HepG2 (cell line): ENCODE measurements around the gene MEGF6. TPM values are rescaled to one million over a fixed set of nuclear protein-coding genes. Genes with fewer than 3 reads are reported as not detected.

Source experiments
- DBP ChIP-seq: sonication (generic); formaldehyde crosslinking; IDR thresholded peaks from 2 replicates; pipeline ENCODE4 v1.4.0; 2020; ENCODE audit warnings: missing genetic modification reagents; ENCODE audit errors: not compliant biosample characterization
- HES4 ChIP-seq: sonication (generic); formaldehyde crosslinking; IDR thresholded peaks from 2 replicates; pipeline ENCODE4 v1.9.0; 2021; ENCODE audit warnings: mild to moderate bottlenecking, missing genetic modification reagents, borderline replicate concordance
- MBD4 ChIP-seq: IDR thresholded peaks from 2 replicates; pipeline ENCODE4 v1.6.1; 2012; ENCODE audit warnings: low read length, inconsistent platforms, borderline replicate concordance
- MTERF4 ChIP-seq: sonication (generic); formaldehyde crosslinking; IDR thresholded peaks from 2 replicates; pipeline ENCODE4 v1.8.0; 2023; ENCODE audit warnings: mild to moderate bottlenecking, missing genetic modification reagents
- MXD1 ChIP-seq: sonication (generic); formaldehyde crosslinking; IDR thresholded peaks from 2 replicates; pipeline ENCODE4 v1.4.0; 2020; ENCODE audit warnings: mild to moderate bottlenecking, missing genetic modification reagents
- PCBP1 ChIP-seq: fragments of 200-400 bp; formaldehyde crosslinking; IDR thresholded peaks from 2 replicates; pipeline ENCODE4 v1.6.1; 2017; ENCODE audit warnings: mild to moderate bottlenecking, low read depth, low read length, borderline replicate concordance
- THAP11 ChIP-seq: IDR thresholded peaks from 2 replicates; pipeline ENCODE4 v1.6.1; 2016; ENCODE audit warnings: missing biosample characterization, missing genetic modification reagents
- THRA ChIP-seq: sonication (generic); formaldehyde crosslinking; IDR thresholded peaks from 2 replicates; pipeline ENCODE4 v1.4.0; 2020; ENCODE audit warnings: missing genetic modification reagents, borderline replicate concordance
- TRIM24 ChIP-seq: sonication (generic); formaldehyde crosslinking; IDR thresholded peaks from 2 replicates; pipeline ENCODE4 v1.8.0; 2022; ENCODE audit warnings: mild to moderate bottlenecking, missing genetic modification reagents
- ZNF431 ChIP-seq: sonication (generic); formaldehyde crosslinking; IDR thresholded peaks from 2 replicates; pipeline ENCODE4 v1.9.0; 2022; ENCODE audit warnings: missing genetic modification reagents, low read depth, mild to moderate bottlenecking, borderline replicate concordance
- ZNF543 ChIP-seq: sonication (generic); formaldehyde crosslinking; IDR thresholded peaks from 2 replicates; pipeline ENCODE4 v1.4.0; 2020; ENCODE audit warnings: mild to moderate bottlenecking, missing genetic modification reagents
- ZNF574 ChIP-seq: sonication (generic); formaldehyde crosslinking; IDR thresholded peaks from 2 replicates; pipeline ENCODE4 v1.4.0; 2020; ENCODE audit warnings: missing genetic modification reagents
- ZNF639 ChIP-seq: conservative IDR thresholded peaks from 2 replicates; pipeline ENCODE4 v1.6.1; 2018; ENCODE audit warnings: missing genetic modification reagents
- ZNF879 ChIP-seq: sonication (generic); formaldehyde crosslinking; IDR thresholded peaks from 2 replicates; pipeline ENCODE4 v1.8.1; 2023; ENCODE audit warnings: missing genetic modification reagents
- polyA plus RNA-seq, 8 experiments: library from polyadenylated mRNA; depleted of rRNA in 3 of 8; stranded (reverse) in 7 of 8; unstranded in 1 of 8; fragments of >200 nt; fragmentation: Illumina TruSeq in 4 of 8; extraction: Trizol in 4 of 8; gene quantifications; 2 replicates each; pipeline versions ENCODE4 v1.2.1 to v1.2.3, GENCODE V29; 2011 to 2016; ENCODE audit warnings: low read depth in 4 of 8, missing spikeins in 1 of 8, mixed read lengths in 1 of 8; ENCODE audit not compliant: insufficient read depth in 1 of 8
- total RNA-seq, 5 experiments: library from RNA; depleted of rRNA; stranded (reverse); fragments of >200 nt; fragmentation: Illumina TruSeq; extraction: Trizol; gene quantifications; 2 replicates each; pipeline ENCODE4 v1.2.3, GENCODE V29; 2016; ENCODE audit warnings: low read depth in 1 of 5

Gene MEGF6
- total and polyA plus RNA-seq, 2 of the 13 experiments (the other 11 are each of a cell fraction or from before 2014, with no cell fraction given) = 1.9 TPM

- TF ChIP-seq MTERF4 (CRISPR knock-in tag) (no peak; the same call in 1 of the 2 replicates), ZNF431 (peak; percentile 55; the same call in 1 of the 2 replicates), PCBP1 (no peak), MBD4 (no peak), TRIM24 (CRISPR knock-in tag) (no peak), DBP (CRISPR knock-in tag) (peak; percentile 61), ZNF543 (CRISPR knock-in tag) (0 out of 2 replicates have a peak, but pooled peaks have one; percentile 21), THAP11 (CRISPR knock-in tag) (peak; percentile 36), HES4 (CRISPR knock-in tag) (peak; percentile 87; the same call in 1 of the 2 replicates), THRA (CRISPR knock-in tag) (peak; percentile 60; the same call in 1 of the 2 replicates), MXD1 (CRISPR knock-in tag) (peak; percentile 63; the same call in 1 of the 2 replicates), ZNF574 (CRISPR knock-in tag) (peak; percentile 77), ZNF879 (CRISPR knock-in tag) (no peak), ZNF639 (CRISPR knock-in tag) (0 out of 2 replicates have a peak, but pooled peaks have one; percentile 21)
Measured at GRCh38 chr1:3453891-3454810, 157.2 kb downstream of the MEGF6 start, which contains the start of gene ARHGEF16 (continued).
